ENCODE data around the gene GOLT1A. TPM values are rescaled to one million over a fixed set of nuclear protein-coding genes. Genes with fewer than 3 reads are reported as not detected.

GOLT1A gene, protein sequence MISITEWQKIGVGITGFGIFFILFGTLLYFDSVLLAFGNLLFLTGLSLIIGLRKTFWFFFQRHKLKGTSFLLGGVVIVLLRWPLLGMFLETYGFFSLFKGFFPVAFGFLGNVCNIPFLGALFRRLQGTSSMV
- 113 TPM for polyA plus RNA-seq
- long read RNA-seq, donor 1, transcript GOLT1A-201 (5 exons, 883 nt): major isoform, 28 of 28 reads
- long read RNA-seq, donor 1, partial matches to known transcripts: 0 of 28 reads
- long read RNA-seq, donor 1, other reads (novel, unspliced or antisense): 0 of 28 reads
- long read RNA-seq, donor 2, transcript GOLT1A-201 (5 exons, 883 nt): major isoform, 67 of 127 reads
- long read RNA-seq, donor 2, partial matches to known transcripts: 39 of 127 reads
- long read RNA-seq, donor 2, other reads (novel, unspliced or antisense): 21 of 127 reads
- long read RNA-seq, donor 3: 0 reads
- long read RNA-seq, donor 4, transcript GOLT1A-201 (5 exons, 883 nt): major isoform, 7 of 7 reads
- long read RNA-seq, donor 4, partial matches to known transcripts: 0 of 7 reads
- long read RNA-seq, donor 4, other reads (novel, unspliced or antisense): 0 of 7 reads
- long read RNA-seq, donor 5, transcript GOLT1A-201 (5 exons, 883 nt): major isoform, 28 of 28 reads
- long read RNA-seq, donor 5, partial matches to known transcripts: 0 of 28 reads
- long read RNA-seq, donor 5, other reads (novel, unspliced or antisense): 0 of 28 reads
- long read RNA-seq, donor 6, transcript GOLT1A-201 (5 exons, 883 nt): major isoform, 55 of 69 reads
- long read RNA-seq, donor 6, partial matches to known transcripts: 13 of 69 reads
- long read RNA-seq, donor 6, other reads (novel, unspliced or antisense): 0 of 69 reads
- long read RNA-seq, donor 7, transcript GOLT1A-201 (5 exons, 883 nt): major isoform, 11 of 11 reads
- long read RNA-seq, donor 7, partial matches to known transcripts: 0 of 11 reads
- long read RNA-seq, donor 7, other reads (novel, unspliced or antisense): 0 of 11 reads
- long read RNA-seq, donor 8, transcript GOLT1A-201 (5 exons, 883 nt): major isoform, 101 of 128 reads
- long read RNA-seq, donor 8, partial matches to known transcripts: 26 of 128 reads
- long read RNA-seq, donor 8, other reads (novel, unspliced or antisense): 0 of 128 reads
- long read RNA-seq, donor 9, transcript GOLT1A-201 (5 exons, 883 nt): major isoform, 68 of 75 reads
- long read RNA-seq, donor 9, partial matches to known transcripts: 7 of 75 reads
- long read RNA-seq, donor 9, other reads (novel, unspliced or antisense): 0 of 75 reads
- long read RNA-seq, donor 10, transcript GOLT1A-201 (5 exons, 883 nt): major isoform, 93 of 123 reads
- long read RNA-seq, donor 10, partial matches to known transcripts: 25 of 123 reads
- long read RNA-seq, donor 10, other reads (novel, unspliced or antisense): 5 of 123 reads
- long read RNA-seq, donor 11, transcript GOLT1A-201 (5 exons, 883 nt): major isoform, 45 of 52 reads
- long read RNA-seq, donor 11, partial matches to known transcripts: 5 of 52 reads
- long read RNA-seq, donor 11, other reads (novel, unspliced or antisense): 0 of 52 reads

DNA sequence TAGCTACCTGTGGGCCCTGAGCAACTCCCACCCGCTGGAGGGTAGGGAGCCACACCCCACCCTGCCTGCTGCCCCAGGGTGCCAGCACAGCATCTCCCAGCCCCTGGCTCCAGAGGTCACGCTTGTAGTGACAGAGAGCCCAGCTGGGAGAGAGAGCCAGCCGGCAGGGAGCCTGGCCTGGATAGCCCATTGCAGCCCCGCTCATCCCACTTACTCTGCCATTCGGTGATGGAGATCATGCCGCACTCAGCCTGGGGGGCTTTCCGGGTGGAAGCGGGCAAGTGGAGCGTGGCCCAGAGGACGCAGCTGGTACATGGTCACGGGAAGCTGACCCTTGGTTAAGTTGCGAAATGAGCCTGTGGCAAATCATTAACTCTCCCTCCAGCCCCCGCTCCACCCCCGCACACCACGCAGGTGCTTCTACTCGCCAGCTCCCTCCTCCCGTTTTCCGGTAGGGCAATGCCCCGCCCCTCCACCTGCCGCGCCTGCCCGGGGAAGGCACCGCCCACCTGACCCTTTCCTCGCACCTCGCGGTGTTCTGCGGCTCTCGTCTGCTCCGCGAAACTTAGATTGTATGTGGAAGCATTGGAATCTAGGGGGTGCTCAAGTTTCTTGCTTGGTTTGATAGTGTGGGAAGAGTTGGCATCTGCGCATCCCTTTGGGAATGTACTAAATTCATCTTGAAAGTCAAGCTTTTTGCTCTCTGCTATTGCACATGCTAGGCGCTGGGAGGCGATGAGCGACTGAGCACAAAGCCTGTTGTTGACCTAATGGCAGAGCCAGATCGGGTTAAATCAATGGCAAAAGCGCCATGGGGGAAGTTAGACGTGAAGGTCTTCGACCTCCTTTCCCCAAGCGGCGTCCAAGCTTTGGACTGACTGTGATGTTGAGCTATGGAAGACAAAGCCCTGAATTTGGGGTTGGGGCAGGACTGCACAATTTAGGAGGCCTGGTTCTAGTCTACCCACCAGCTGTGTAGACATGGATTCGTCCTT is at the start of gene GOLT1A:
Gene GOLT1A (minus strand): TSS at position 321 of the 995 bp plus-strand sequence. CDS start 82 bp downstream, at position 239.
- no CpG with 5 or more reads among the region's 41 CpGs for WGBS (ENCODE audit: insufficient coverage, low lambda C conversion rate)
- peak within 1 kb of the TSS; percentile 82 for H3K27ac ChIP-seq (ENCODE audit: low read length)
- peak within 1 kb of the TSS; percentile 69 for H3K4me3 ChIP-seq (ENCODE audit: low read length)

DNA sequence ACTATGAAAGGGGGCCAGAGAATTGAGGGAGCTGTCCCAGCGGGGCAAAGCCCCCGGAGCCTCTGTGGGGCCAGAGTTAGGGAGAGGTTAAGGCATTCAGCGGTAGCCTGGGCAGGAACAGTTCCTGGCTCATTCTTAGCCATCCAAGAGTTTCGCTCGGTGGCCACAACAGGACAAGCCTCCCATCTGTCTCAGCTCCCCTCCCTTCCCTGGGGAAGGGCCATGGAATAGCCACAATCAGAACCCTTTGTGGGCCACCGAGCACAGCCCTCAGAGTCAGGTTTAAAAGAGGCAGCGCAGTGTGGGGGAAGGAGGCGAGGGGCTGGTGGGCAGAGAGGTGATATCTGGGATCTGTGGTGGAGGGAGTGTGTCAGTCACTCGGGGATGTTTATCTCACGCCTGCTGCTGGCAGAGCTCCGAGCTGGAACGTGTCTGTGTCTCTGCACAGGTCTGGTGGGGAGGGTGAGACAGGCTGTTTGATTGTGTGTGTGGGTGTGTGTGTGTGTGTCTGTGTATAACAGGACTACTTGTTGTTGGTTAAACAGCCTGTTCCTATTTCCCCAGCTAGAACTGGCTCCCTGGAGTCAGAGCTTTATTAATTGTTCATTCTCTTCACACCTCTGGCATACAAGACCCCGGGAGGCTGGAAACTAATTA is 49.6 kb upstream of the GOLT1A start:
- H3K4me1 ChIP-seq (ENCODE audit: control insufficient read depth, insufficient read depth, low read length): peaks cover 28% of the 10 kb centered on the region
- no peak overlapping the region for H3K4me3 ChIP-seq (ENCODE audit: low read length)
- H3K27ac ChIP-seq (ENCODE audit: low read length): no peak overlapping the region
- H3K36me3 ChIP-seq (ENCODE audit: control insufficient read depth, insufficient read depth, low read length): peaks cover 92% of the 10 kb centered on the region
- DNase-seq: no peak
- no peaks in the 10 kb centered on the region for H3K27me3 ChIP-seq (ENCODE audit: control insufficient read depth, insufficient read depth, low read length)
- WGBS (ENCODE audit: insufficient coverage, low lambda C conversion rate): no CpG with 5 or more reads among the region's 13 CpGs
- no peaks in the 10 kb centered on the region for H3K9me3 ChIP-seq (ENCODE audit: control insufficient read depth, low read depth, low read length)

More for the DNA sequence above, at the start of gene GOLT1A:
- no peaks in the 10 kb centered on the region for H3K27me3 ChIP-seq (ENCODE audit: control insufficient read depth, insufficient read depth, low read length)
- no peaks in the 10 kb centered on the region for H3K9me3 ChIP-seq (ENCODE audit: control insufficient read depth, low read depth, low read length)
- no peaks in the 10 kb centered on the region for H3K36me3 ChIP-seq (ENCODE audit: control insufficient read depth, insufficient read depth, low read length)
- peak; percentile 91 to 97 for DNase-seq
- peaks cover 20% of the 10 kb centered on the region for H3K4me1 ChIP-seq (ENCODE audit: control insufficient read depth, insufficient read depth, low read length)

GRCh38 chr1:204262506-204263253 is 48.9 kb upstream of the GOLT1A start:
- Histone ChIP-seq H3K27ac (ENCODE audit: low read length) (no peak overlapping the region), H3K9me3 (ENCODE audit: control insufficient read depth, low read depth, low read length) (no peaks in the 10 kb centered on the region), H3K27me3 (ENCODE audit: control insufficient read depth, insufficient read depth, low read length) (no peaks in the 10 kb centered on the region), H3K36me3 (ENCODE audit: control insufficient read depth, insufficient read depth, low read length) (peaks cover 93% of the 10 kb centered on the region), H3K4me1 (ENCODE audit: control insufficient read depth, insufficient read depth, low read length) (peaks cover 22% of the 10 kb centered on the region), H3K4me3 (ENCODE audit: low read length) (no peak overlapping the region)
- no CpG with 5 or more reads among the region's 13 CpGs for WGBS (ENCODE audit: insufficient coverage, low lambda C conversion rate)
- DNase-seq: no peak

DNA sequence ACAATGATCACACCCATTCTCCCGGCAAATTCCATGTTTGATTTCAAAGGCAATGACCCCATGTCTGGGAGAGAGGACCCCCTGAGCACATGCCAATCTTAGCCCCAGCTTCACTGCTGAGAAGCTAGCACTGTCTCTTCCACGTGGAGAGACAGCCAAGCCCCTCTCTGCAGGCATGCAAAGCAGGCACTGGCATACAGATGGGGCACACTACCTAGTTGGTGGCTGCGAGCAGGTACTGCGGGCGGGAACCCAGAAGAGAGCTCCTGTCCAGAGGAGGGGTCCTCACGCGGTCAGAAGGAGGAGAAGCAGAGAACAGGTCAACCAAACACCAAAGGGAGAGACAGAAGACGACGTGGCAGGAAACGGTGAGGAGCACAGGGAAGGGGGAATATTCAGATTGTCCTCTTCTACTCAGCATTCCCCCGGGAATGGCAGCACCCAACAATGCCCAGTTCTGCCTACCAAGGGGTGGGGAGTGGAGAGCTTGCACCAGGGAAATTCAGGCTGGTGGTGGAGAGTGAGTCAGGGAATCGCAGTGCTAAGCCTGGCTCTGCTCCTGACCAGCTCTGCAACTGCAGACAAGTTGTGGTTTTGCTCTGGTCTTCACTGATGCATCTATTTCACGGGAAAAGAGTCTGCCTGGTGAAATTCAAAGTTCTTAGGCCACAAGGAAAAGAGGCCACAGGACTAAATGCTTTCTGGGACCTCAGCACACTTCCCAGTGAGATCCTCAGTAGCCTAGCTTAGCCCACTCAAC is 48.1 kb upstream of the GOLT1A start:
- DNase-seq: no peak
- WGBS (ENCODE audit: insufficient coverage, low lambda C conversion rate): no CpG with 5 or more reads among the region's 13 CpGs

DNA sequence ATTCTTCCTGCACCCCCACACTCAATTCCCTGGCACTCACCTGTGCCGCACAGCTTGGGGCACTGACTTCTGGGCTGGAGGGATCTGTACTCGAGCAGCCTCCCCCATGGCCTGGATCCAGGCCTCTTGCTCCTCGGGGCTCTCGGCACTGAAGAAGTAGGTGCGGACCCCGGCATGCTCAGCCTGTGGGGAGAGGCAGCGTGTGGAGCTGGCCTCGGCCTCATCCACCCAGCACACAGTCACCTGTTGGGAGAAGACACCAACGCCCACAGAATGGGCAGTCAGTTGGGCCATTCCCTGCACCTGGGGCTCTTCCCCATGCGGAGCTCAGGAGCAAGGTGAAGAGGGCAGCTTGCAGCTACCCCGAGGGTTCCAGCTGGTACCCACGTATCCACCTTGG is 47.5 kb upstream of the GOLT1A start:
- Histone ChIP-seq H3K4me3 (ENCODE audit: low read length) (no peak overlapping the region), H3K4me1 (ENCODE audit: control insufficient read depth, insufficient read depth, low read length) (peaks cover 9% of the 10 kb centered on the region), H3K27me3 (ENCODE audit: control insufficient read depth, insufficient read depth, low read length) (no peaks in the 10 kb centered on the region), H3K36me3 (ENCODE audit: control insufficient read depth, insufficient read depth, low read length) (peaks cover 98% of the 10 kb centered on the region), H3K9me3 (ENCODE audit: control insufficient read depth, low read depth, low read length) (no peaks in the 10 kb centered on the region), H3K27ac (ENCODE audit: low read length) (no peak overlapping the region)
- no CpG with 5 or more reads among the region's 12 CpGs for WGBS (ENCODE audit: insufficient coverage, low lambda C conversion rate)
- no peak for DNase-seq

More for the DNA sequence above, 48.1 kb upstream of the GOLT1A start:
- H3K36me3 ChIP-seq (ENCODE audit: control insufficient read depth, insufficient read depth, low read length): peaks cover 94% of the 10 kb centered on the region
- peaks cover 14% of the 10 kb centered on the region for H3K4me1 ChIP-seq (ENCODE audit: control insufficient read depth, insufficient read depth, low read length)
- H3K27me3 ChIP-seq (ENCODE audit: control insufficient read depth, insufficient read depth, low read length): no peaks in the 10 kb centered on the region
- H3K9me3 ChIP-seq (ENCODE audit: control insufficient read depth, low read depth, low read length): no peaks in the 10 kb centered on the region
- no peak overlapping the region for H3K27ac ChIP-seq (ENCODE audit: low read length)
- no peak overlapping the region for H3K4me3 ChIP-seq (ENCODE audit: low read length)

DNA sequence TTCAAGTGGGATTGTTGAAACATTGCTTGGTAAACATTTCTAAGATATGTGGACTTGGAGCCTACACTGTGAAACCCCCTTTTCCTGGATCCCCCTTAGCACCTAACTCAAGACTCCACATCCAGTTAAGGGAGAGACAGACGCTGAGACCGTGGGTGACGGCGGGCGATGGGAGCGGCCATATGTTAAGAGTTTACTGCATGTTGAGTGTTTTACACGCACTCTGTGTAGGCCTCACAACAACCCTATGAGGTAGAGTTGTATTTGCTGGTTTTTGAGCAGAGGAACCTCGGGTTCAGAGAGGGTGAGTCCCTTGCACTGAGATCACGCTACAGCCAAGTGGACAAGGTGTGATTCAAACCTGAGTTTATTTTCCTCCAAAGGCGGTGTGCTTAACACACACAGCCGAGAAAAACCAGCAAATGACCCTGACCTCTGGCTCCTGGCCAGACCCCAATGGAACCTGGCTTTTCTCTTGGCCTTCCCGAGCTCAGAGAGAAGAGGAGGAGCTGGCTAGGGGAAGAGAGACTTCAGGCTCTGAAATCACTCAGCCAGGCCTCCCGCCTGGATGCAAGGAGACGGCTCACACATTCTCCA is 46.9 kb upstream of the GOLT1A start:
- no peaks in the 10 kb centered on the region for H3K27me3 ChIP-seq (ENCODE audit: control insufficient read depth, insufficient read depth, low read length)
- H3K4me3 ChIP-seq (ENCODE audit: low read length): no peak overlapping the region
- H3K36me3 ChIP-seq (ENCODE audit: control insufficient read depth, insufficient read depth, low read length): peaks cover 98% of the 10 kb centered on the region
- no CpG with 5 or more reads among the region's 14 CpGs for WGBS (ENCODE audit: insufficient coverage, low lambda C conversion rate)
- peaks cover 3% of the 10 kb centered on the region for H3K4me1 ChIP-seq (ENCODE audit: control insufficient read depth, insufficient read depth, low read length)
- H3K9me3 ChIP-seq (ENCODE audit: control insufficient read depth, low read depth, low read length): no peaks in the 10 kb centered on the region
- no peak for DNase-seq
- H3K27ac ChIP-seq (ENCODE audit: low read length): no peak overlapping the region

DNA sequence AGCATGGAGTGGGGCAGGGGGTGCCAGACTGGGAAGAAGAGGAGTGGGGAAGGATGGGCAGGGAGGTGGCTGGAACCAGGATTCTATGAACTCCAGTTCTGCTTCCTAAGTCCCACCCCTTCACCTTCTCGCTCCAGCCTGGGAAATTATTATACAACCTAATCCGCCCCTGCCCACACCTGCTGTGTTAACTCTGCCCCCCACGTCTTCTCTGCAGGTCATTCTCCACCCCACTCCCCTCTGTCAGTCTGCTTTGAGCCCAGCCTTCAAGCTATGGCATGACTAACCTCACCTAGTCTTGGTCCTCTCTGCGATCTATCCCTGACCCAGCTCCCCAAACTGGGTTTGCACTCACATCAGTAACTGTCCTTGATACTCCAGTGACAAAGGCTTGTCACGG is 46.0 kb upstream of the GOLT1A start:
- peaks cover 99% of the 10 kb centered on the region for H3K36me3 ChIP-seq (ENCODE audit: control insufficient read depth, insufficient read depth, low read length)
- no peaks in the 10 kb centered on the region for H3K9me3 ChIP-seq (ENCODE audit: control insufficient read depth, low read depth, low read length)
- no peaks in the 10 kb centered on the region for H3K4me1 ChIP-seq (ENCODE audit: control insufficient read depth, insufficient read depth, low read length)
- no peak overlapping the region for H3K4me3 ChIP-seq (ENCODE audit: low read length)
- WGBS (ENCODE audit: insufficient coverage, low lambda C conversion rate): 38% methylated on average over 3 of the region's 5 CpGs
- no peaks in the 10 kb centered on the region for H3K27me3 ChIP-seq (ENCODE audit: control insufficient read depth, insufficient read depth, low read length)
- DNase-seq: no peak
- H3K27ac ChIP-seq (ENCODE audit: low read length): no peak overlapping the region
